Amygdala (tissue), 56 donors: ENCODE measurements around the gene CAVIN1.
"Not testable (repeated sequence)": the region's sequence is repeated elsewhere in the genome, so short reads cannot be mapped to it uniquely, and the experiment has no call there.

Experiments used
- DNase-seq, 56 donors: peaks; one replicate each; lab custom pipeline; 2025; lab: John Stamatoyannopoulos, UW

Gene CAVIN1

GRCh38 chr17:42386777-42387657 lies 36.0 kb downstream of the CAVIN1 start:
- DNase-seq = no peak

- DNase-seq = no peak
These were observed 41.2 kb downstream of the CAVIN1 start for GRCh38 chr17:42381898-42382297.

GRCh38 chr17:42380935-42381334 lies 42.1 kb downstream of the CAVIN1 start:
- DNase-seq = no peak

GRCh38 chr17:42378959-42379594 lies 44.0 kb downstream of the CAVIN1 start:
- no peak for DNase-seq

- no peak for DNase-seq
These were observed 44.6 kb downstream of the CAVIN1 start for GRCh38 chr17:42378359-42378958.

GRCh38 chr17:42373896-42374295 lies 49.2 kb downstream of the CAVIN1 start:
- no peak for DNase-seq

GRCh38 chr17:42372142-42372541 lies 50.9 kb downstream of the CAVIN1 start:
- no peak for DNase-seq

- DNase-seq = not testable (repeated sequence)
These were observed 54.1 kb downstream of the CAVIN1 start for GRCh38 chr17:42368797-42369561.

GRCh38 chr17:42368310-42368709 lies 54.7 kb downstream of the CAVIN1 start:
- not testable (repeated sequence) for DNase-seq

- DNase-seq = not testable (repeated sequence)
These were observed 56.7 kb downstream of the CAVIN1 start for GRCh38 chr17:42366176-42367023.

GRCh38 chr17:42365136-42365535 lies 57.9 kb downstream of the CAVIN1 start:
- DNase-seq = no peak

GRCh38 chr17:42363767-42364585 lies 59.1 kb downstream of the CAVIN1 start:
- DNase-seq = no peak

- DNase-seq = no peak
These were observed 59.8 kb downstream of the CAVIN1 start for GRCh38 chr17:42363231-42363630.

- no peak for DNase-seq
These were observed 60.7 kb downstream of the CAVIN1 start for GRCh38 chr17:42362245-42362961.

GRCh38 chr17:42361781-42362186 lies 61.3 kb downstream of the CAVIN1 start:
- DNase-seq = no peak

GRCh38 chr17:42360388-42360787 lies 62.7 kb downstream of the CAVIN1 start:
- DNase-seq = not testable (repeated sequence)

GRCh38 chr17:42359133-42359532 lies 63.9 kb downstream of the CAVIN1 start:
- no peak for DNase-seq

- no peak for DNase-seq
These were observed 64.6 kb downstream of the CAVIN1 start for GRCh38 chr17:42358434-42358833.
